Ramos (cell line): ENCODE data around the gene GPR78.

Experiments used
- in situ Hi-C: fragments of 300-500 bp; cut with MboI; formaldehyde crosslinking; loops from one replicate; pipeline ENCODE4 v1.14.3; 2022; ENCODE audit warnings: low sequenced_read_pairs; ENCODE audit not compliant: unreplicated experiment

GPR78 gene

DNA sequence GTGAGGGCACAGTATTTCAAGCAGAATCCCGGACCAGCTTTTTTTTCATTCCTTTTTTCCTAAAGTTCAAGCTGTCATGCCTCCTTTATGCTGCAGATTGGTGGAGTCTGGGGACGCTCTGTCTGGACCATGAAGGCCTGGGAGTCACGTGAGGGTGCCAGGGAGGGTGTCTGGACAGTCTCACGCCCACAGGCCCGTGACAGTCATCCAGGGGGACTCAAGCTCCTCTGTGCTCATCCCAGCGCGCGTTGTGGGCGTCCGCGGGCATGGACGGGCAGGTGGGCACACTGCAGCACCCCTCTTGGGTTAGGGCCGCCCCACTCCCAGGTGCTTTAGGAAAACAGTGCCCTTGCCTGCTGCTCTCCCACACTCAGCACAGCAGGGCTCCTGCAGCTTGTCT is 17.1 kb downstream of the GPR78 start:
- in situ Hi-C loops: no loop called here

DNA sequence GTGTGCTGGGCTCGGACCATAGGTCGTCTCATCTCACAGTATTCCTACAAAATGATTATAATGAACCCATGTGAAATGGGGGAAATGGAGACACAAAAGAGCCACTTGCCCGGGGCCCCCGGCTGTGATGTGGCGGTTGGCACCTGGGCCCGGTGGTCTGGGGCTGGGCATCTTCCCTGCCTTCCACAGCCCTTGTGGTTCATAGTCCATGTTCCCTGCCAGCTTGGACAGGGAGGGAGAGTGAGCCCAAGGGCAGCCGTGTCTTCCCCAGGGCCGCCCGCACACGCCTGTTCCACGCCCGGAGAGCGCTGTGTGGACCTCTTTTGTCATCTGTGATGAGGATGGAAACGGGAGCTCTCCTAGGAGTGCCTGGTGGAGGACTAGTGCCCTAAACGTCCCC is 17.6 kb downstream of the GPR78 start:
- in situ Hi-C loops: no loop called here

DNA sequence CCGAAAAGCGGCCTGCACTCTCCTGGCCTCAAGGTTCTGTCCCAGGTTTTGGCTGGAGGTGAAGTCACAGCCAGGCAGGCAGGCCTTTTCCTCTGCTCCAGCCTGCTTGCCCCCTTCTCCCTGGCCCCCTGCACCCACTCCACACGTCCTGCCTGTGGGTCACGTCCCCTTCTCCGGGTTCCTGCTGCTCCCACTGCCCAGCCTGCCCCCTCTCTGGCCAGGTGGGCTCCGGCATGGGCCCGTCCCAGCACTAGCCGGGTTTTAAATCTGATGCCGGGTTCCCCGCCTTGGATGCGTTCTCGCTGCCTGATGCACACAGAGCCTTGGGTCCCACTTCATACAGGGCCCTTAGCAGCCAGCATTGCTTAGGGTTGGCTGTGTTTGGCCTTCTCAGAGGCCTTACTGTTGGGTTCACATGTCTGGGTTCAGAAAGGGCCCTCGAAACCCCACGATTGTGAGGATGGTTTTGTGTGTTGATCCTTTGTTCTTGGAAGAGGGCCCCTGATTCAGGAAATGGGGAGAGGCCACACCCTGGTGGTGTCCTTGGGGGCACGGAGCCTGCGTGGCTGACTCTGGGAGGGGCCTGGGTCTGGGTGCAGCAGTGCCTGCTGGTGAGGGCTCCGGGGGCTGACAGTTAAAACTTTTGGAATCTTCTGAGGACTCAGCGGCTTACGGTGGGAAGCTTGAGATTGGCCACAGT is 18.3 kb downstream of the GPR78 start:
- in situ Hi-C loops: no loop called here

DNA sequence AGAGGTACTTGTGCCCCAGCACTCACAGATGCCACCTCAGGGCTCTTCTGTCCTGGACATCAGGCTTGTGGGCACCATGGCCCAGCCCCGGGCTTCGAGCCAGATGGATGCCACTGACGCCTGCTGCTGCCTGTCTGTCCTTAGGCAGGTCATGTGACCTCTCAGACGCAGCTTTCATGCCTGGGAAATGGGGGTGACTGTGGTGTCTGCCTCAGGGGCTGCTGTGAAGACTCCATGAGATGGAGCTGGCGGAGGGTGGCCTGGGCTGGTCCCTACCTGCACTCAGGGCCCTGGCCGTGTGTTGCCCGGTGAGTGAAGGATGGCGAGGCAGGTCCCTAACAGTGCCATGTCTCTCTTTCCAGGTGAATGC is 18.9 kb downstream of the GPR78 start:
- in situ Hi-C loops: no loop called here

DNA sequence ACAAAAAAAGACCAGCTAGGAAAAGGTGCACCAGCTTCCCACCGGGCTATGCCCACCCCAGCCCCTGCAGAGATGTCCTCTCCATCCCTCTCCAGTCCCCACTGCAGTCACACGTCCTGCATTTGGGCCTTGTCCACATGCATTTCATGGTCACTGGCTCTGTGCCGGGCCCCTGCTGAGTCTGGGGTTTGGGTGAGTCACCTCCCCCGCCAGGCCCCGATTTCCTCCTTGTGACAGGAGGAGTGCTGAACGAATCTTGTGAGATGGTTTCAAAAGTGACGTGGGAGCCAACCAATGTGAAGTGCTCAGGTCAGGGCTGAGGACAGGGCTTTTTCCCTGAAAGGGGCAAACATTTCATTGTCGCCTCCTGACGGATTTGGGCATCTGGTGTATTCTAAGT is 19.5 kb downstream of the GPR78 start:
- in situ Hi-C loops: no loop called here

DNA sequence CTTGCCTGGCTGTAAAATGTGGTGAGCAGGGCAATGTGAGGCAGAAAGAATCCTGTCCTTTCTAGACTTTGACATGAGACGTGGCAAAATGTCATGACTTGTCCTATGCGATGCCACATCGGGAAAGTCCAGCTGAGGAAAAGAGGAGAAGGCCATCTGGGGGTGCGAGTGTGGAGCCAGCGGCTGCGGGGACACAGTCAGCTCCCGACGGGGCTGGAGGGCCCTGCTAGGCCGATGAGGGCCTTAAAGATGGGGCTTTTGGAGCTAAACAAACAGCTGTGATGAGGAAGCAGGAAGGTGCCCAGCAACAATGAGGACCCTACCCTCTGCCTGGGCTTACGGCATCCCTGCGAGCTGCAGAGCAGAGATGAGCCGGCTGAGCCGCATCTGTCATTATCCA is 20.1 kb downstream of the GPR78 start:
- in situ Hi-C loops: no loop called here

DNA sequence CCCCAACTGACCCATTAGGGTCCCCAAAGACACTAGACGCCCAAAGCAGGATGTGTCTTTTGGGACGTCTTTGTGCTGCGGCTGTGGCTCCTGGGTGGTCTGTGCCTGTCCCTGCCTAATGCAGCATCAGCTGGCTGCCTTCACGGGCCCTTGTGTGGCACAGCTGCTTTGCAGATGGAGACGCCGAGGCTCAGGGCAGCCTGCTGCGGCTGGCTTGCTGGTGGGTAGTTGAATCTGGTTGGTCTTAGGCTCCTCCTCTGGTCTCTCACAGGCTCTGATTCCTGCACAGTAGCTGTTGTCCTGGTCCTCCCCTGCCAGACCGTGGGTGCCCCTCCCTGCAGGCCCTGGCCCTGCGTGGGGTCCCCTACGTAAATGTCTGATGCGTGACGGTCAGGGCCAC is 20.5 kb downstream of the GPR78 start:
- in situ Hi-C loops: no loop called here

DNA sequence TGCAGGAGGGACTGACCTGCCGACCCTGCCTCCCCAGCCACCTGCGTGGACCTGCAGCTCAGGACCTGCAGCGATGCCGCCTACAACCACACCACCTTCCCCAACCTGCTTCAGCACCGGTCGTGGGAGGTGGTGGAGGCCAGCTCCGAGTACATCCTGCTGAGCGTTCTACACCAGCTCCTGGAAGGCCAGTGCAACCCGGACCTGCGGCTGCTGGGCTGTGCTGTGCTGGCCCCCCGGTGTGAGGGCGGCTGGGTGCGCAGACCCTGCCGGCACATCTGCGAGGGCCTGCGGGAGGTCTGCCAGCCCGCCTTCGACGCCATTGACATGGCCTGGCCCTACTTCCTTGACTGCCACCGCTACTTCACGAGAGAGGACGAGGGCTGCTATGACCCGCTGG is 20.9 kb downstream of the GPR78 start:
- in situ Hi-C loops: no loop called here

DNA sequence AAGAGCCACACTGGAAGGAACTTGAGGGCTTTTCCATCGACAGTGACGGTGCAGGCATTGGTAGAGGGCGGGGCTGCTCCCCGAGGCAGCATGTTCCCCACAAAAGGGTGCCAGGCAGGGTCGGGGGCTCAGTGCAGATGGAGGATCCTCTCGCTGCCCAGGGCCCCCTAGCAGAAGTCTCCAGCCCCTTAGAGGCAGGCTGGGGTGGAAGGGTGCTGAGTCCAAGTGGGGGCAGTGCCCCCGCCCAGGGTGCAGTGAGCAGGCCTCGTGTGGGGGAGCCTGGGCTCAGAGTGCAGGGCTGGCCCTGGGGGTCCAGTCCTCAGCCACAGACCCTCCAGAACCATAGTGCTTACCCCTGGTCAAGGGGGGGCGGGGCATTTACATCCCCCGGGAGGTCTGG is 21.4 kb downstream of the GPR78 start:
- in situ Hi-C loops: no loop called here

DNA sequence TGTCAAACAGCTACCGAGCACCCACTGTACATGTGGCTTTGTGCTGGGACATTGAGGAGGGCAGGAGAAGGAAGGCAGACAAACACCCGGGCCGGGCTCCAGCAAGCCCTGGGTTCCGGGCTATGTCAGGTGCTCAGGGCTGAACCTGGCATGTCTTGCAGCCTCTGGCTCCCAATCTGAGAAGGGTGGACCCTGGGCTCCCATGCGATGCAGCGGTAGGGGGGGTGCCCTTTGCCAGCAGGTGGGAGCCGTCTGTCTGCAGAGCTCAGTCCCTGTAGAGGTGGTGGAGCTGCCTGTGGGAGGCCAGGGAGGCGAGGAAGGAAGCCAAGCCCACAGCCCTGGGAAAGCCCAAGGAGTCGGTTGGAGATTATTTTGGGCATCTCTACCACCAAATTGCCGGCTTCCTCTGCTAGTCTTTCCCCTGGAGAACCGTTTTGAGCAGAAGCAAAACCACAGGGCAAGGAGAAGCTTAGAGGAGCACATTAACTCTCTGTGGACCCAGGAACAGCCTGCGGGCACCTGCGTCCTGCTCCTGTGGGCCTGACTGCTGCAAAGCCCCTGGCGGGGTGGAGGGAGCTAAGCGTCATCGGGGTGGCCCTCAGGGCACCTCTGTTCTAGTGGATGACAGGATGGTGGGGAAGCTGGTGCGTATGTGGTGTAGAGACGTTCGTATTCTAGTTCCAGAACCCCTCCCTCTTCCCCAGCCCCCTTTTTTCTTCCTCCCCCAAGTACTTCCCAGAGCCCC is 22.7 kb downstream of the GPR78 start:
- in situ Hi-C loops: no loop called here

DNA sequence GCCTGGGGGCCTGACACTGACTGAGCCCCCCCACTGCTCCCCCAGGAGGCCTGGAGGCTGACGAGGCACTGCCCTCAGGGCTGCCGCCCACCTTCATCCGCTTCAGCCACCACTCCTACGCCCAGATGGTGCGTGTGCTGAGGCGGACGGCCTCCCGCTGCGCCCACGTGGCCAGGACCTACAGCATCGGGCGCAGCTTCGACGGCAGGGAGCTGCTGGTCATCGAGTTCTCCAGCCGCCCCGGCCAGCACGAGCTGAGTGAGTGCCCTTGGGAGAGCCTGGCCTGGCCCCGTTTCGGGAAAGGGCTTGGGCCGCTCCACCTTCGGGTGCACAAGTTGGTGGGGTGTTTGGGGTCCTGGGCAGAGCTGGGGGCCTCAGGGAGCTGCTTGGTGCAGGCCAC is 23.7 kb downstream of the GPR78 start:
- in situ Hi-C loops: no loop called here

DNA sequence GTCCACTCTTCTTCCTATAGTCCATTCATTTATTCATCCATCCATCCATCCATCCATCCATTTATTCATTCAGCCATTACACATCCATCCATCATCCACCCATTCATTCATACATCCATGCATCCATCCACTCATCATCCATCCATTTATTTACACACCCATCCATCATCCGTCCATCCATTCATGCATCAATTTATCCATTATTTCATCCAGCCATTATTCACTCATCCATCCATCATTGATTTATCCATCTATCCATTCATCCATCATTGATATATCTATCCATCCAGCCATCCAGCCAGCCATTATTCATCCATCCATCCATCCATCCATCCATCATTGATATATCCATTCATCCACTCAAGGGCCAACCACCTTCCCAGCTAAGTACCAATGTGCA is 25.1 kb downstream of the GPR78 start:
- in situ Hi-C loops: no loop called here

DNA sequence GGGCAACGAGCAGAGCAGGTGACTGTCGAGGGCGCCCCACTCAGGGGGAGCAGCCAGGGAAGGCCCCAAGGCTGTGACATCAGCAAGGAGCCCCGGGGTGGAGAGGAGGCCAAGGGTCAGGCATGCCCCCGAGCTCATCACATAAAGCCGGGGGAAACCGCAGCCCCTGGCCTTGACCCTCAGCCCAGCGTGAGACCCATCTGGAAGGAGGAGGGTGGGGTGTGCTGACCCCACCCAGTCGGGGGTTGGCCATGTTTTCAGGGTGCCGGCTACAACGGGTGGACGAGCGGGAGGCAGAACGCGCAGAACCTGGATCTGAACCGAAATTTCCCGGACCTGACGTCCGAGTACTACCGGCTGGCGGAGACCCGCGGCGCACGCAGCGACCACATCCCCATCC is 26.3 kb downstream of the GPR78 start:
- in situ Hi-C loops: no loop called here

DNA sequence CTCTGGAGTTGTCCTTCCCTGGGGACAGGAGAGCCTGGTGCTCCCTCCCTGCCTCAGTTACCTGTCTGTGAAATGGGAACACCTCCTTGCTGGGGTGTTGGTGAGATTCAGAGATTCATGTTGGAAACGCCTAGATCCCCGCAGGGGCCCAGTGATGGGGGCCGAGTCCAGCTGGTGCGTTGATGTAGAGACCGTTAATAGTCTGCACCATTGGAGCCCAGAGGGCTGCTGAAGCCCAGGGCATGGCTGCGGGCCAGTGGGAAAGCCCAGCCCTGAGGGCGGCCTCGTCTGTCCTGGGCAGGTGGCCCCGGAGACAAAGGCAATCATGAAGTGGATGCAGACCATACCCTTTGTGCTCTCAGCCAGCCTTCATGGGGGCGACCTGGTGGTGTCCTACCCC is 26.8 kb downstream of the GPR78 start:
- in situ Hi-C loops: no loop called here

DNA sequence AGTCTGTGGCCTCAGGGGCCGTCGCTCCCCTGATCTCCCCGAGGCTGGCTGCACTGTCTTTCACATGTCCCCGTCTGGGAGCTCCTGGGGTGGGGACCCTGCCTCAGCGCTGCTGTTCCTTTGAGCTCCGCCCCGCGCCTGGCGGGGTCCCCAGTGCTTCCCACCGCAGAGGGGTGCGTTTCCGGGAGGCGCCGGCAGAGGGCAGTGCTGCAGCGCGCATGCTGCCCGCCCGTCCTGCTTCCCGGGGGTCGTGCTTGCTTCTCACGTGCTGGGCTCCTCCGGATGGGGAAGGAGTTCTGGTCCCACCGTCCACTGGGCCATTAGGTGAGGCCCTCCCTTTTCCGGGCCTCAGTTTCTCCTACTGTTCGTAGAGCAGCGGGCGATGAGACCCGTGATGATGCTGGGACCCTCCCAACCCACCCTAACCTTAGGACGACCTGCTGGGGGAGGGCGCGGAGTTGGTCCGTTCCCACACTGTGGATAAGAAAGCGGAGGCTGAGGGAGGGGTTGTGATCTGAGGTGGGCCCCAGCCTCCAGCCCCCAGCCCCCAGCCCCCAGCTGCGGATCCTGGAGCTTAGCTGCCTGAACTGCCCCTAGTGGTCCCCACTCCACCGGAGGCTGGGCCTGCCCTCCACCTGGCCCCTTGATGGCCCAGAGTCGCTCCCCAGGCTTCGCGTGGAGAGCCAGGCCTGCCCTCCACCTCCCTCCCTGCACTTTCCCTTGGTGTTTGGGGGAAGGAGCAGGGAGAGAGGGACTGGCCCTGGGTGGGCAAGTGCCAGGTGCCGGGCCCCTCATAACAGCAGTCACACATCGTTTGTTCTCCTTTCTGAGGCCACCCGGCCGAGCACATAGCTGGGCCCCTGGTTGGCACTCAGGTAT is 27.6 kb downstream of the GPR78 start:
- in situ Hi-C loops: no loop called here

DNA sequence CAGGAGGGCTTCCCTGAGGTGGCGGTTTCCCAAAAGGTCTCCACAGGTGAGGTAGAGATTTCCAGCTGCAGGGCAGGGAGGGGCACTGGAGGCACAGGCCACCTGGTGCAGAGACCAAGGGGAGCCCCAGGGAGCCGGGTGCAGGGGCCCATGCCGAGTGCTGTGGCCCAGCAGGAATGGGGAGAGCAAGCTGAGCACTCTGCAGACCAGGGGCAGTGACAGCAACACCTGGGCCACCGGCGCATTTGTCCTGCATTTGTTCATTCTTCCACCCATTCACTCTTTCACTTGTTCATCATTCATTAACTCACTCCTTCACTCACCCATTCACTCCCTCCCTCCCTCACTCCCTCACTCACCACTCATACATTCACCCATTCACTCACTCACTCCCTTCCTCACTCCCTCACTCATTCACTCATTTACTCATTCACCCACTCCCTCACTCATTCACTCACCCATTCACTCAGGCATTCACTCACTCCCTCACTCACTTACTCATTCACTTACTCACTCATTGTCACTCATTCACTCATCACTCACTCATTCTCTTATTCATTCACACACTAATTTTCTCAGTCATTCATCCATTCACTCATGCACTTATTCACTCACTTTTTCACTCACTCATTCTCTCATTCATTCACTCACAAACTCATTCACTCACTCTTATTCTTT is 28.7 kb downstream of the GPR78 start:
- in situ Hi-C loops: no loop called here

DNA sequence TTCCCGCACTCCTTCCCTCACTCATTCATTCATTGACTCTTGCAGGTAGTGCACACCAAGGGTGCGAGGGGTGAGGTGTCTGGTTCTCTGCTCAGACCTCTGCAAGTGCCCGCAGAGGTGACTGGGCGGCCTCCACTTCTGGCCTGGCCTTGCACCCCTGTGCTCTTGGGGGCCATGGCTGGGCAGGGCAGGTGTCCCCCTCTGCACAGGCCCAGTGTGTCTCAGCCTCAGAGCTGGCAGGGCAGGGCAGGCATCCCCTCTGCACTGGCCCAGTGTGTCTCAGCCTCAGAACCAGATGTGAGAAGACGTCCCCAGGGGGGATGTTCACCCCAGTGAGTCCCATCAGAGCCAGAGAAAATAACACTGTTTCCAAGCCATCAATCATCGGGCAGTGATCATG is 29.2 kb downstream of the GPR78 start:
- in situ Hi-C loops: no loop called here

DNA sequence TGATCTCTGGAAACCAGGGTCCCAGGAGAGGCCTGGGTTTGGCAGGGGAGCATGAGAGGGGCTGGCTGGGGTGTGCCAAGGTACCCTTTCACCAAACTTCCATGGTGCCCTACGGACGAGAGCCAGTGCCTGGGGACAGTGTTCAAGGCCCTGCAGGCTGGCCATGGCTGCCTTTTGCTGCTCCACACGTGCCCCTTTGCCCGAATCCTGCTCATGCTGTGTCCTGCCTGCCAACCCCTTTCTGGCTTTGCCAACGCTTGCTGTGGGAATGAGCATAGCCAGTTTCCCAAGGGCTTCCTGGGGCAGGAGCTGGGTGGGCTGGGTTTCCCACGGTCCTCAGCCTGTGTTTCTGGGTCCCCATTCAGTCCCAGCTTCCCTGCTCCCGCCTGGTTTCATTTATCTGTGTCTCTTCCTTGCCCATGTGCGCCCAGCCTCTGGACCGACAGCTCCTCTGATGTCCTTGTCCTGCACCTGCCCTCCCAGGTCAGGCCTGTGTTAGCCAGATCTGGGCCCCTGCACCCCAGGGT is 29.7 kb downstream of the GPR78 start:
- in situ Hi-C loops: no loop called here

DNA sequence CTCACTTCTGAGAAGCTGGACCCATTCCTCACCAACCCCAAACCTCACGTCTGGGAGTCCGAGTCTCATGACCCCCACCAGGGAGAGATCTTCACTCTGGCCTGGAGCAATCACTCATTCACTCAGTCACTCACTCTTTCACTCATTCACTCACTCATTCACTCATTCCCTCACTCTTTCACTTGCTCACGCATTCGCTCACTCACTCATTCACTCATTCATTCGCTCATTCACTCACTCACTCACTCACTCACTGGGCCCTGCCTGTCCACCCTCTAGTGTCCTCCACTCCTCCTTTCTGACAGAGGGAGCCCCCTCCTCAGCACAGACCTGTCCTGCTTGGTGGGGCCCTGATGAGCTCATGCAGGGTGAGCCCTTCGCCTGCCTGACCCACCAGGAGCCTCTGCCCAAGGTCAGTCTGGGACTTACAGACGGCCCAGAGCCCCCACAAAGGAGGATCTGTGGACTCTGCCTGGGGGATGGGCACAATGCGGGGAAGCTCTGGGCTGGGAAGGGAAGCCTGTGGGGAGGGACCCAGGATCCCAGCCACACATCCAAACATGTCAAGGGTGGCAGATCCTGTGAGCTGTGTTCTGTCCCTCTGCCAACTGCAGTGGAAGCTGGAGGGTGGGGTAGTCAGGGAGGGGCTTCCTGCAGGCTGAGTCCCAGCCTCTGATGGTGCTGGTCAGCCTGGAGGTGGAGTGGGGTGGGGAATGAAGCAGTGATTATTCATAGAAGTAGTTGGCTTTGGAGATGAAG is 30.8 kb downstream of the GPR78 start:
- in situ Hi-C loops: no loop called here

DNA sequence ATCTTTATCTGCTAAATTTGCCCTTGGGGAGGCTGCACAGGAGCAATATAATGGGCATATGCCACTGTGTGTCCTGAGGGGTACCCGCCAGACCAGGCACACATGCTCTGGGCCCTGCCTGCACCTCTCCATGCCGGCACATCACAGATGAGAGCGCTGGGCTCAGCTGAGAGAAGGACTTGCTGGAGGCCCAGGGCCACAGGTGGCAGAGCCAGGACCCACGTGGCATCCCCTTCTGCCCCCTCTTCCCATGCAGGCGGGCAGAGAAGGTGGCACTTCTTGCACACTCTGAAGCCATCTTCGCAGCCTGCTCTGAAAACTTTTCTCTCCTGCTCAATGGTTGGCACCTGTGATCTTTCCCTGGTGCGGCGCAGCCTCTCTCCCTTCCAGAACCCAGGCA is 32.5 kb downstream of the GPR78 start:
- in situ Hi-C loops: no loop called here
